NCI-H1417 (cell line): Measurements from ENCODE around the gene ZNRF3.
"Not testable (repeated sequence)": the region's sequence is repeated elsewhere in the genome, so short reads cannot be mapped to it uniquely, and the experiment has no call there.

Experiments used
- DNase-seq, 3 experiments: peaks; one replicate each; lab custom pipeline; 2025; lab: John Stamatoyannopoulos, UW

Gene ZNRF3

GRCh38 chr22:28882878-28883656 lies at the start of gene ZNRF3:
ZNRF3 (plus strand) TSS chr22:28883572; CDS start chr22:28883767, 195 bp downstream.
- peak; percentile 82 to 88 (median 83) for DNase-seq

DNA sequence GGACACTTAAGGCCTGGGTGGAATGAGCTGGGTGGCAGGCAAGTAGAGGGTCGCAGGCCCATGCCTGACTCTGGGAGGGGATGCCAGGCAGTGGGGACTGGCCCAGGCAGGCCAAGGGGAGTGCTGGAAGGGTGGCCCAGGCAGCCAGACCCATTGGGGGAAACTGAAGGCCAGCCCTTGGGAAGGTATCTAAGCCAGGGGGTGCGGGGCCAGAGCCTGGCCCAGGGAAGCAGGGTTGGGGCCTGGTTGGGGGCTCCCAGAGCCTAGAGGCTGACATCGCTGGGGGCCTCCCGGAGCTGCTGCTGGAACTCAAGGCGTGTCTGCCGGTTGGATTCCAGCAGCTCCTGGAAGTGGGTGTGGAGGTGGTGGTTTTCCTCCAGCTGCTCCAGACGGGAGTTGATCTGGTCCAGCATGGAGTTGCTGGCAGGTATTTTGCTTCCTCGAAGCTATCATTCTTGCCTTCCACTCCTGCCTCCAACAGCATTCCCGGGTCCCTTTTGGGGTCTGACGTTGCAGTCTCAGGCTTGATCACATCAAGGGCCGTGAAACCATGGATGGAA lies 47.7 kb upstream of the ZNRF3 start:
- DNase-seq, result no peak

DNA sequence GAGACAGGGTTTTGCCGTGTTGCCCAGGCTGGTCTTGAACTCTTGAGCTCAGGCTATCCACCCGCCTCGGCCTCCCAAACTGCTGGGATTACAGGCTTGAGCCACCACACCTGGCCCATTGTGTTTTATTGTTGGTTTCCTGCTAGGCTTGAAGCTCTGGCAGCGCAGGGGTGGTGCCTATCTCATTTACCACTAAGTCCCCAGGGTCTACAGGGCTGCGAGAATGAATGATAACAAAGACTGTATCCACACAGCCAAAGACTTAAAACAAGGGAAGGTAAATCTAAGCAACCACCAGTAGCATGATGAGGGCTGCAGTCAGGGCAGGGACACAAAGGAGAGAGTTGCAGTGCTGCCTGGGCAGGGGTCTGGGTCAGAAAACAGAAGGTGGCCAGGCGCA lies 45.7 kb upstream of the ZNRF3 start:
- no peak for DNase-seq

GRCh38 chr22:28838971-28839370 lies 44.4 kb upstream of the ZNRF3 start:
- DNase-seq, result no peak

DNA sequence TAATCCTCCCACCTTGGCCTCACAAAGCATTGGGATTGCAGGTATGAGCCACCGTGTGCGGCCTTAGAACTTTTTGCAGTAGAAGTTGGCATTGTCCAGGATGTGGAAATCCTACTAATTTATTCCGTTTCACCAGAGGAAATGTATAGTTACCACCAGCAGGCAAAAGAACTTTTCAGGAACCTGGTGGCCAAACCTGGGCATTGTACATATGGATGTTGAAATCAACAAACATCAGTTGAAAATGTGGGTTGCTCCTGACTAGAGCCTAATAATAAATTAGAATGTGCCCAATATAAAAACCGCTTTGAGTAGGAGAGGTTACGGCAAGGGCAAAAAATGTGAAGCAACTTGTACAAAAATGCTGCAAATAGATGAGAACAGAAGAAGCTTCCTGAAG lies 42.3 kb upstream of the ZNRF3 start:
- no peak for DNase-seq

DNA sequence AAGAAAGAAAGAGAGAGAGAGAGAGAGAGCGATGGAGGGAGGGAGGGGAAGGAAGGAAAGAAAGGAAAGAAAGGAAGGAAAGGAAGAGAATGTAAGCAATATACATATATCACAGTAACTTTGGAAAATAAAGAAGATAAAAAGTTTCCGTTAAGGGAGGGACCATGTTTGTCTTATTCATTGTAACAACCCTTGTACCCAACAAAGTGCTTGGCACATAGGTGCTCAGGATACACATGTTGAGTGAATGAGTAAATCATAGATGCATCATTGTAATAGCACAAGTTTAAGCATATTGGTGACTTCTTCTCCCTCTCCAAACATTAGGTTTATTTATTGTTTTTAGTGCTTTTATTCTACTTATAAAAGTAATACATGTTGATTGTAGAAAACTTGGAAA lies 39.7 kb upstream of the ZNRF3 start:
- DNase-seq, result no peak

DNA sequence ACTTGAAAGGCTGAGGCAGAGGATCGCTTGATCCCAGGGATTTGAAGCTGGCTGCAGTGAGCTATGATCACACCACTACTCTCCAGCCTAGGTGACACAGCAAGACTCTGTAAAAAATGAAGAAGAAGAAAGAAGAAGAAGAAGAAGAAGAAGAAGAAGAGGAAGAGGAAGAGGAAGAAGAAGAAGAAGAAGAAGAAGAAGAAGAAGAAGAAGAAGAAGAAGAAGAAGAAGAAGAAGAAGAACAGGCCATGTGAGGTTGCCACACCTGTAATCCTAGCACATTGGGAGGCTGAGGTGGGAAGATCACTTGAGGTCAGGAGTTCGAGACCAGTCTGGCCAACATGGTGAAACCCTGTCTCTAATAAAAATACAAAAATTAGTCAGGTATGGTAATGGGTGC lies 39.1 kb upstream of the ZNRF3 start:
- not testable (repeated sequence) for DNase-seq

DNA sequence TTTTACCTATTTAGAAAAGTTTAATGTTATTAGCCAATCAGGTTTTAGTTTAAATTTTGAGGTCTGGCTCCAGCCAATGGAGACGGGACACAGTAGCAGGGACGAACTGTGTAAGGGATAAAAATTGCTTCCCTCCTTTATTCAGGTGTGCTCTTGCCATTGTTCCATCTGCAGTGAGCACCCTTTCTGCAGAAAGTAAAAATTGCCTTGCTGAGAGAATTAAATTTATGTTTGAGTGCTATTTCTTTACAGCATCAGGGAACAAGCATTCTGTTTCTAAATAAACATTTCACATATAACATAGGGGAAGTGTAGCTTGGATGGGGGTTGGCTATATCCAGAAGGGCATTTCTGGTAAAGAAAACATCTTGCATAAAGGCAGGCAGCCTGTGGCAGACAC lies 36.4 kb upstream of the ZNRF3 start:
- no peak for DNase-seq

DNA sequence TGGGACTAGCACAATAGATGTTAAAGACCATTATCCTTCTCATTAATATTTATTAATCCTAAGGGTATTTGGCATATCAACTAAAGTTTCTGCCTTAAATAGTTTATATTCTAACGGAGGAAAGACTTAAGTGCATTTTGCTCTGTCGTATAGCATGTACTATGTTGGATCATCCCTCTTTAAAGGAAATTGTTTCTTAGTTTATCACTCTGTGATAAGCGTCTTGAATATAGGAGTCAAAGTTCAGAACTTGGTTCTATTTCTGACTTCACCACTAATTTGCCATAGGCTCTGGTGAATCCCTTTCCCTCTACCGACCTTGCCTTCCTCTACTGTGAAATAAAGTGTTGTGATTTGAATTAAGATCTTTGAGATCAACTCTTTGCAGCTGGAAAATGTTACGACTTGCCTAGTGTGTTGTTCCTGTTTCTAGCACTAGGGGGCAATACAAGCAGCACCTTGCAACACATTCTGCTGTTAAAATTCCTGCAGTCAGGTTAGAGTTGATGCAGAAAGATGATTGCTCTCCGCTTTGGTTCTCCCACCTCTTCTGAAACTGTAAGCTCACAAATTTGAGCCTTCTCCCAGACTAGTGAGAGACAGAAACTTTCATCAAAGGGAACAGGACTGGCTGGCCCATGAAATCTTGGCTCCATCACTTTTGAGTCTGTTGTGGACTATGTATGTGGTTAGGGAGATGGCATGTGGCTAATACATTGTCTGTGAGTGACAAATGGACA lies 27.8 kb upstream of the ZNRF3 start:
- DNase-seq, result peak; percentile 22 to 74 (median 56)

DNA sequence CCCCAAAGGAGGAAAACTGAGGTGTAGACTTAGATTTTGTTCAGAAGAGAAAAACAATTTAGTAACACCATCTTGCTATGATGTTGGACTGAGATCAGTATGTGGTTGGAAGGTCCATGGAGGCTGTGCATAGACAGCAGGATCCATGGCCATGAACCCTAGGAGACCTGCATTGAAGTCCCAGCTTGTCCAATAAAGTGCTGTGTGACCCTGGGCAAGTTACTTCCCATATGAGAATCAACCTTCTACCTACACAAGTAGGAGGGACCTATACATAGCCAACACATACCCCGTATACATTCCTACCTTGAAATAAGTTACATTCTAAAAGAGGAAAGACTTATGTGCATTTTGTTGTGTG lies 27.3 kb upstream of the ZNRF3 start:
- no peak for DNase-seq

DNA sequence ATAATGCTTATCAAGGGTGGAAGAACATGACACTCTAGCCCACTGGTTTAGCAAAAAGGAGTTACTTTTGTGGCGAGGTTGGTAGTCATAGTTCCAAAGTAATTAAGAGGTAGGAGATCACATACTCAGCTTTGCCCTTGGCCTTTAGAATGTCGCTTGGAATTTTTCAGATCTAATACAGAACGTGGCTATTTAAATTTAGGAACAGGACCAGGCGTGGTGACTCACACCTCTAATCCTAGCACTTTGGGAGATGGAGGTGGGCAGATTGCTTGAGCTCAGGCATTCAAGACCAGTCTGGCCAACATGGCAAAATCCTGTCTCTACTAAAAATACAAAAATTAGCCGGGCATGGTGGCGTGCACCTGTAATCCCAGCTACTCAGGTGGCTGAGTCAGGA lies 26.1 kb upstream of the ZNRF3 start:
- no peak for DNase-seq

DNA sequence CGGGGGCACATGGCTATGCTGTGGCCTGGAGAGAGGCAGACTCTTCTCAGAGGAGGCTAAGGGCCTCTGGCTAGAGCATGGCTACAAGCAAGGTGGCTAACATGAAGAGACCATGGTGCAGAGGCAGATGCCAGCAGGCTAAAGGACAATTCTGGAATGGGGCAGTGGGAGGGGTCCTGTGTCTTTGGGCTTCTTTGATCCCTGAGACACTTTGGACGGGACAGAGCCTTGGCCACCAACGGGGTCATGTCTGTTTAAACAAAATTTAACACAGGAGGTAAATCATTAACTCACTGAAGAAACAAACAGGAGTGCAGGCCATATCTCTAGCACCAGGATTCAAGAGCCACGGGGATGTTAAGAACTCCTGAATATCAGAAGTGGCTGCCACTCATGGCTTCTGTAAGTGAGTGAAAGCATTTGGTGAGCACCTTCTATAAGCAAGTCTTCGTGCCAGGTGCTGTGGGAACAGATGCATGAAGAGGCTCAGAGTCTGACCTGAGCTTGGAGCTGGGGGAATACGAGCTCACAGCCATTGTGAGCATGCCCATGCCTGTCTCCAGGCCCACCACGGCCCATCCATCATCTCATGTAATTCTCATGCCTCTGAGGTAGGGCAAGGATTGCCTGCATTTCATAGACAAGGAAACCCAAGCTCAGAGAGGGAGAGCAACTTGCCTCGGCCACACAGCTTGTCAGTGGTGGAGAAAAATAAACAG lies 18.3 kb upstream of the ZNRF3 start:
- DNase-seq, result no peak

GRCh38 chr22:28867191-28867590 lies 16.2 kb upstream of the ZNRF3 start:
- no peak for DNase-seq

DNA sequence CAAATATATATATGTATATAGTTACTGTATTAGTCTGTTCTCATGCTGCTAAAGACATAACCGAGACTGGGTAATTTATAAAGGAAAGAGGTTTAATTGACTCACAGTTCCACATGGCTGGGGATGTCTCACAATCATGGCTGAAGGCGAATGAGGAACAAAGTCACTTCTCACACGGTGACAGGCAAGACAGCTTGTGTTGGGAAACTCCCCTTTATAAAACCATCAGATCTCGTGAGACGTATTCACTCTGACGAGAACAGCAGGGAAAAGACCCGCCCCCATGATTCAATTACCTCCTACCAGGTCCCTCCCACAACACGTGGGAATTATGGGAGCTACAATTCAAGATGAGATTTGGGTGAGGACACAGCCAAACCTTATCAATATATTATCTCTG lies 15.0 kb upstream of the ZNRF3 start:
- not testable (repeated sequence) for DNase-seq

DNA sequence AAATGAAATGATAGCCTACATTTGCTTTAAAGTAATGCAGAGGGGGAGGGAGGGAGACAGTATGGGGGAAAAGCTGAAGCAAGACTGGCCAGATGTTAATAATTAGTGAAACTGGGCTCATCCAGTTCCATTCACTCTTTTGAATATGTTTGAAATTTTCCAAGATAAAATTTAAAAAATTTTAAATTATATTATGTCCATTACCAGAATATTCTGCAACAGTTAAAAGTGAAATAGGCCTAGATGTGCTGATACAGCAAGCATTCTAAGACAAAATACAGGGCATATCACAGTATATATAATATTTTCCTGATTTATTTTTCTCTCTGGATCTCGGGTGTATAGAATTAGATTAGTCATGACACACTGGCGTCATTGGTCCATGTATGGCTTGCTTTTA lies 13.6 kb upstream of the ZNRF3 start:
- no peak for DNase-seq

DNA sequence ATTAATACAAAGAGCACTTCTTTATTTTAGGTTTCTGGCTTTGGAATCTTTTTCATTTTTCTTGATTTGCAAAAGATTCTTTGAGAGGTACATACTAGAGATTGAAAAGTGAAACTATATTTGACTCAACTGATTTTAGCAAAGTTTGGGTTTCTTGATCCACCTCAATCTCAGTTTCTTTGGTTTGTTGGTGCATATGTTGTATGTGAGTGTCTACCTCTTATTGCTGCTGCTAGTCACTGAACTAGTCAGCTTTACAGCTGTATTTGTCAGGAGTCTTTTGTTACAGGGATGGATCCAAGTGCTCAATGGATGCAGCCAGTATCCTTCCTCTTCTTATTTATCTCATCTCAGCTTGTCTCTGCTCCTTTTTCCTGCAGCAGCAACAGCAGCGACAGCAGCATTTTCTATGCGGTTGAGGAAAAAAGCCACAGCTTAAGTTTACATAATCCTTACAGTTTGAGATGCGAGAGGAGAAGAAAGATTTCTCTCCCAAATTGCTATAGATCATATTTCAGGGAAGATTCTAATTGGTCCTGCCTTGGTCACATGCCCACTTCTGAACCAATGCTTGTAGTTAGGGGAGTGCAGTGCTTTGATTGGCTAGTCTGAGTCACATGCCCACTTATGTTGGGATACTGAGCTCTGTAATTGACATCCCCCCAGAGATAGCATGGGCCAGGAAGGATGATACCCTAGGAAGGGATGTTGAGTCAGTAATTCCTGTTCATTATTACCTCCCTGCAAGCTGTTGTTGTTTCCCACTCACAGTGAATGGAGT lies 10.0 kb upstream of the ZNRF3 start:
- DNase-seq, result no peak

DNA sequence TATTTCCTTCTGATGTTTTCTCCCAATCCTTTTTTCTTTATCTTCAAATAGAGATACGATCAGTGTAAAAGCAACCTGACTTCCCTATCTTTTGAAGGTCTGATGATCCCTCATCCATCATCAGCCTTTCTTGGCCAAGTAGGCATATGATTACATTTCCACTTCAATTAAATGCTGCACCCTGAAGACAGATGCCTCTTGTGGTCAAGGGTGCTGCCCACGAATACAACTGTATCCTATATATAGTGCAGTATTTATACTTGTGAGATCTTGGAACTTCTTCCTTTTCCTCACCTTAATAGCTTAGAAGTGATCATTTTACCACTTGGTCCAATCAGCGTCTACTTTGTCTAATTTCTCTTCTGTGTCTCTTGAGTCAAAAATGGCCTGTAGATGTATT lies 9.3 kb upstream of the ZNRF3 start:
- DNase-seq, result no peak

GRCh38 chr22:28874811-28875320 lies 8.5 kb upstream of the ZNRF3 start:
- no peak for DNase-seq

- no peak for DNase-seq
Measured at GRCh38 chr22:28882545-28882877, 861 bp upstream of the ZNRF3 start.

DNA sequence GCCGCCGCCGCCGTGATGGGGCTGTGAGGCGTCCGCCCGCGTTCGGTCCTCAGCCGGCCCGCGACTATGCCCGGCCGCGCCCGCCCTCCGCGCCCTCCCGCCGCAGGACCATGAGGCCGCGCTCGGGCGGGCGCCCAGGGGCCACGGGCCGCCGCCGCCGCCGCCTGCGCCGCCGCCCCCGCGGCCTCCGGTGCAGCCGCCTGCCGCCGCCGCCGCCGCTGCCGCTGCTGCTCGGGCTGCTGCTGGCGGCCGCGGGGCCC lies 215 bp downstream of the ZNRF3 start:
- DNase-seq, result no peak

- DNase-seq, result peak; percentile 22 to 64 (median 56)
Measured at GRCh38 chr22:28883917-28884746, 760 bp downstream of the ZNRF3 start.
